ENCODE results near the gene POLR3B. TPM values are rescaled to one million over a fixed set of nuclear protein-coding genes. Genes with fewer than 3 reads are reported as not detected.

POLR3B gene
- total RNA-seq, 1 donor from 2014 or later = 9.6 TPM

GRCh38 chr12:106445053-106445452, 87.5 kb downstream of the POLR3B start:
- Mint-ChIP-seq H3K27me3 (ENCODE audit: low read depth) (no peaks in the 10 kb centered on the region), H3K36me3 (ENCODE audit: low read depth) (peaks cover 16% of the 10 kb centered on the region), H3K27ac (ENCODE audit: unreplicated experiment) (no peak overlapping the region), H3K4me3 (ENCODE audit: unreplicated experiment) (no peak overlapping the region), H3K4me1 (ENCODE audit: low read depth) (no peaks in the 10 kb centered on the region), H3K9me3 (ENCODE audit: low read depth) (no peaks in the 10 kb centered on the region)
- DNase-seq (ENCODE audit: low spot score) = no peak
- no peak for TF ChIP-seq CTCF (IDR thresholded peaks at IDR 0.05)

GRCh38 chr12:106445959-106446358, 88.4 kb downstream of the POLR3B start:
- Mint-ChIP-seq H3K9me3 (ENCODE audit: low read depth) (no peaks in the 10 kb centered on the region), H3K4me3 (ENCODE audit: unreplicated experiment) (no peak overlapping the region), H3K27me3 (ENCODE audit: low read depth) (no peaks in the 10 kb centered on the region), H3K4me1 (ENCODE audit: low read depth) (no peaks in the 10 kb centered on the region), H3K36me3 (ENCODE audit: low read depth) (peaks cover 9% of the 10 kb centered on the region), H3K27ac (ENCODE audit: unreplicated experiment) (no peak overlapping the region)
- DNase-seq (ENCODE audit: low spot score) = no peak
- TF ChIP-seq CTCF (IDR thresholded peaks at IDR 0.05) = no peak

GRCh38 chr12:106446419-106447092, 89.0 kb downstream of the POLR3B start:
- Mint-ChIP-seq H3K9me3 (ENCODE audit: low read depth) (no peaks in the 10 kb centered on the region), H3K4me1 (ENCODE audit: low read depth) (no peaks in the 10 kb centered on the region), H3K4me3 (ENCODE audit: unreplicated experiment) (no peak overlapping the region), H3K27ac (ENCODE audit: unreplicated experiment) (no peak overlapping the region), H3K27me3 (ENCODE audit: low read depth) (no peaks in the 10 kb centered on the region), H3K36me3 (ENCODE audit: low read depth) (peaks cover 8% of the 10 kb centered on the region)
- no peak for DNase-seq (ENCODE audit: low spot score)
- no peak for TF ChIP-seq CTCF (IDR thresholded peaks at IDR 0.05)

GRCh38 chr12:106452309-106452708, 94.8 kb downstream of the POLR3B start:
- no peak overlapping the region for H3K27ac Mint-ChIP-seq (ENCODE audit: unreplicated experiment)
- peaks cover 5% of the 10 kb centered on the region for H3K4me1 Mint-ChIP-seq (ENCODE audit: low read depth)
- no peak for DNase-seq (ENCODE audit: low spot score)
- H3K9me3 Mint-ChIP-seq (ENCODE audit: low read depth) = no peaks in the 10 kb centered on the region
- no peaks in the 10 kb centered on the region for H3K27me3 Mint-ChIP-seq (ENCODE audit: low read depth)
- TF ChIP-seq CTCF (IDR thresholded peaks at IDR 0.05) = no peak
- H3K36me3 Mint-ChIP-seq (ENCODE audit: low read depth) = peaks cover 11% of the 10 kb centered on the region
- no peak overlapping the region for H3K4me3 Mint-ChIP-seq (ENCODE audit: unreplicated experiment)

GRCh38 chr12:106455111-106455510, 97.6 kb downstream of the POLR3B start:
- Mint-ChIP-seq H3K9me3 (ENCODE audit: low read depth) (no peaks in the 10 kb centered on the region), H3K4me1 (ENCODE audit: low read depth) (peaks cover 5% of the 10 kb centered on the region), H3K4me3 (ENCODE audit: unreplicated experiment) (no peak overlapping the region), H3K36me3 (ENCODE audit: low read depth) (peaks cover 20% of the 10 kb centered on the region), H3K27me3 (ENCODE audit: low read depth) (no peaks in the 10 kb centered on the region), H3K27ac (ENCODE audit: unreplicated experiment) (no peak overlapping the region)
- DNase-seq (ENCODE audit: low spot score) = no peak
- no peak for TF ChIP-seq CTCF (IDR thresholded peaks at IDR 0.05)

Measured in chondrocyte (in vitro differentiated cells).